Stimulated activated CD8-positive, alpha-beta memory T cell treated with anti-CD3 and anti-CD28 coated beads, Interleukin-4, amount 100 ng/mL, for 48 hours (primary cell): Measurements from ENCODE around the gene CC2D2B.
"Not testable (repeated sequence)": the region's sequence is repeated elsewhere in the genome, so short reads cannot be mapped to it uniquely, and the experiment has no call there.

Source experiments
- DNase-seq: peaks from one replicate; pipeline ENCODE4 v3.0.0-alpha.2; 2020

CC2D2B gene

DNA sequence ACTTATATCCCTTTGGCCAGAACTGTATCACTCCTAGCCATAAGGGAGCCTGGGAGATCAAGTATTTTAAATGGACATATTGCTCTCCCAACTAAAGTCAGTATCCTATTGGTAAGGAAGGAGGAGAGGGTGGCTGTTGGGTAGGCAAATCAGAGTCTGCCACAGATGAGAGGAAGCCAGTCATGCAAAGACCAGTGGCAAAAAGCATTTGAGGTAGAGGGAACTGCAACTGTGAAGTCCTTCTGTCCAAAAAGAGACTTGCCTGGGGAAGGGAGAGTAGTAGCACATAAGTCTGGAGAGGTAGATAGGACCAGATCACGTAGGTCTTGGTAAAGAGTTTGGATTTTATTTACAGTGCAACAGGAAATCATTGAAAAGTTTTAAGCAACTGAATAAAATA is 126.8 kb downstream of the CC2D2B start:
- no peak for DNase-seq

DNA sequence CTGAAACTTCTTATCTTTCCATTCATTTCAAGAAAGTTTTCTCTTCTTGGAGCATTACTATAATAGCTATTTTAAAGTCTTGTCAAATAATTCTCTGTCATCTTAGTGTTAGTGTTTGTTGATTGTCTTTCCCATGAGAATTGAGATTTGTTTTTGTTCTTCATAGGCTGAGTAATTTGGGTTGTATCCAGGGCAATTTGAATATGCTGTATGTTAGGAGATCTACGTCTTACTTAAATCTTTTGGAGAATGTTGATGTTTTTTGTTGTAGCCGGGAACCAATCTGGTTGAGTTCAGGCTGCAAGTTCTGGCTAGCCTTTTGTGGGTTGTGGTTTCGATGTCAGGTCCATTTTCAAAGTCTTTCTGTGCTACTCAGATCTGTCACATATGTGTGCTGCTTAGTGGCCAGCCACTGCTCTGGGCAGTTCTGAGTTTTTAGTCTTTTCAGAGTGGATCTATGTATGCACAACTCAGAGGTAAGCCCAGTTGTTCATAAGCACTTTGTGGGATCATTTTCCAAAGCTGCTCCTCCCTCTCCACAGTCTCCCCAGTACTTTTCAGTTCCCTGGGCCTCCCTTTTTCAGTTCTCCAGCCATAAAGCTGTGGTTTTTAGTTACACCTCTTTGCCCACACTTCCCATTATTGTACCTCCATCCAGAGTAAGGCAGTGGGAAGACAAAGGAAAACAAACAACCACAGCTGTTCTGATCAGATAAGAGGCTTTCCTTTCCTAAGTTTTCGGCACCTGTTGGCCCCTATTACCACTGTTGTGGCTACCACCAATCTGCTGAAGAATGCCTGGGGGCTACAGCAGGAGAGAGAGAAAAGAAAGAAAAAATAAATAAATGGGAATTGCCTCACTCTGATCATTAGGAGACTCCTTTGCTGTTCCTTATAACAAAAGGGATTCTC is 131.0 kb downstream of the CC2D2B start:
- DNase-seq: no peak

DNA sequence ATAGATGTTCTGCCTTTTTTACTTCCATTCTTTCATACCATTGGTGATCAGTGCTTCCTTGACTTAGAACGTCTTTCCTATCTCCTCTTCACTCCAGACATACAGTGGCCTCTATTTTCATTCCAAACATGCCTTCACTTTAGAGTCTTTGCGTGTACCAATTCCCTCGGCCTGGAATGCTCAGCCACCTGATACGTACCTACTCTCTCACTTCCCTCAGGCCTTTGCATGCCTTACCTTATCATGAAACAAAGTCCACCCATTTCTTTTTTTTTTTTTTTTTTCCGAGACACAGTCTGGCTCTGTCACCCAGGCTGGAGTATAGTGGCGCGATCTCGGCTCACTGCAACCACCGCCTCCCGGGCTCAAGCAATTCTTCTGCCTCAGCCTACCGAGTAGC is 133.4 kb downstream of the CC2D2B start:
- DNase-seq: no peak

DNA sequence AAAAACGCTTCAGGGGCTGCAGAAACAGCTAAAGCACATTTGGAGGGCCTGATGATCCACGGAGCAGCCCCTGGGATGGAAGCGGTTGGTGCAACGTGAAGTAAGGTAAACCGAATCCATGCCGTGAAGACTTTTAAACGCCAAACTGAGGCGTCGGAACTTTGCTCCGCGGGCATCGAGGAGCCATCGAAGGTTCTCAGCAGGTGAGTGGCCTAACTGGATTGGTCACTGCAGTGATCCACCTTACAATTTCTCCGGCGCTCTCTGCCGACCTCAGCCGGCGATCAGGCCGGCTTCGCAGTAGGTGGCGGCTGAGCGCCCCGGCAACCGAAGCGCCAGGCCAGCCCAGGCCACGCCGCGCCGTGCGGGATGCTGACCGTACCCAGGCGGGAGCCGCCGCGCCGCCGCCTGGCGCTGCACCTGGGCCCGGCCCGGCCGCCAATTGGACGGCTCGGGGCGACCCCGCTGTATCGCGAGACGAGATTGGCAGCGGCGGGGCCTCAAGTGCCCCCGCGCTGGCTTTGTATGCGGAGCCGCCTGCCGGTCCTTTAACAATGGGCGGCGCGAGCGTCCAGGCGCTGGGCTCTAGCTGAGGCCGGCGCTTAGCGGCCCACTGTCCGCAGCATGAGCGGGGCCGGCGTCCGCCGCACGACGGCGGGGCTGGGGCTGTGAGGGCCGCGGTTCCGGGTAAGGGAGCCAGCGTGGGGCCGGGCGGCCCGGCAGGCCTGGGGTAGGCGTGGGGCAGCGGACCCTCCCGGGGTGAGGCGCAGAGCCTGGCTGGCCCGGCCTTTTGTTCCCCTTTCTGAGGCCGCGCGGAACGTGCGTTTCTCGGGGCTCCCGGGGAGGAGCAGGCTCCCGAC is 135.5 kb downstream of the CC2D2B start, which contains the start of gene CCNJ:
CCNJ (plus strand) TSS at position 551 of the 860 bp plus-strand sequence. CDS start 811 bp downstream, outside the sequence.
- peak; percentile 84 for DNase-seq

DNA sequence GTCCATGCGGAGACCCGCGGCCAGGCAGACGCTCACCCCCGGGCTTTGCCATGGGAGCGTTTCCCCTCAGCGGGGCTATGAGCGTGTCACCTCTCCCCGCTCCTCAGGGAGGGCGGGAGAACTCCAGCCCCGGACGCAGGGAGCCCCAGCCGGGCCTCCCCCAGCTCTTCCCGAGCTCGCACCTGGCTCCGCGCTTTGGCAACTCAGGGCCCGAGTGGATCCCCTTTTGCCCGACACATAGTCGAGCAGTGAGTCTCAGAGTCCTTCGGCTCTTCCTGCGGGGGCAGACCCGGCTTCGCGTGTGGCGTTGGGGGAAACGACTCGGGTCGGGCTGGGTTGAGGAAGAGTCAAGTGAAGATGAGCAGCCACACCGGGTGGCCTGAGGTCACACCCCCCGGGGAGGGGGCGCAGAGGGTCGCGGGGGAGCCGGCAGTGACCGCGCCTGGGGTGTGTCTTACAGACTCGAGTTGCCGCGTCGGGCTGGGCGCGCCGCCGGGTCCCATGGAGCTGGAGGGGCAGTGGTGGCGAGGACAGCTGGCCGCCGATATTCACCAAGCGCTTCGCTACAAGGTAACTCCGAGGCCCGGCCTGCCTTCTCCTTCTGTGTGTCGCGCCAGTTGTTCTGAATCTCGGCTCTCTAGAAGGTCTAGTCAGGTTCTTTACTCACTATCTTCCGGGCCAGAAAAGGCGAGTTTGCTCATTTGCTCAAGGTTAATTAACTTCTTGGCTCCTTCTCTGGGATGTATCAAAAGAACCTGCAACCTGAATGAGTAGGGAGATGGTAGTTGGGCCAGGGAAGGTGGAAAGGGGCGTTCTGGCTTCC is 136.3 kb downstream of the CC2D2B start:
- DNase-seq: peak; percentile 62

DNA sequence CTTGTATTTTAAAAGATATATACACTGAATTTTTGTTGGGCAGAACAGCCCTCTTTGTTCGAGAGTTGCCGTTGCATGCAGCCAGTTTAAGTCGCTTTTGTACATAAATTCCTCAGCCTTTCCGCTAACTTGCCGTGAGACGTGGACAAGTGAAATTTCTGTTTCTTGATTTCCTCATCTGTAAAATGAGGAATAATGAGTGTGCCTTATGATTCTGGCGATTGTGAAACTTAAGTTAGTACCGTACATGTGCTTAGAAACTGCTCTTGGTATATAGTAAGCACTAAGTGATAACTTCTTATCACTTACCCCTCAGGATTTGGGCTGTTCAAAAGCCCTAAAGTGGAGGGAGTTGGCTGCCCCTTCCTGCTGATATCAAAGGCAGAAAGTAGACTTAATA is 137.0 kb downstream of the CC2D2B start:
- DNase-seq: no peak

DNA sequence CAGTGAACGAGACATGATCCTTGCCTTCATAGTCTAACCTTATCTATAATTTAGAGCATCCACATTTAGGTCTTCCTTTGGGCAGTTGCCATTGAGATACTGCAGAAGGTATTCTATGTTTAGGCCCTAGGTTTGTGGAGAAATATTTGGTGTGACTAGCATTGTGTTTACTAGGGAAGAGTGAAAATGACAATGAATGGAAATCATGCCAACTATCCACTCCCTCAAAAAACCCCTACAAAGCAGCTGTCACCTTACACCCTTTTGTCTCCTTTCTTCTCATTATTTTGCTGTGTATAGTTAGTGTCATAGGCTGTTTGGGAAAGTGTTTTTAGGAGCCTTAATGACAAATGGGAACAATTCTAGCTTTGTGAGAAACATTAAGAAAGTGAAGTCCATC is 138.8 kb downstream of the CC2D2B start:
- no peak for DNase-seq

DNA sequence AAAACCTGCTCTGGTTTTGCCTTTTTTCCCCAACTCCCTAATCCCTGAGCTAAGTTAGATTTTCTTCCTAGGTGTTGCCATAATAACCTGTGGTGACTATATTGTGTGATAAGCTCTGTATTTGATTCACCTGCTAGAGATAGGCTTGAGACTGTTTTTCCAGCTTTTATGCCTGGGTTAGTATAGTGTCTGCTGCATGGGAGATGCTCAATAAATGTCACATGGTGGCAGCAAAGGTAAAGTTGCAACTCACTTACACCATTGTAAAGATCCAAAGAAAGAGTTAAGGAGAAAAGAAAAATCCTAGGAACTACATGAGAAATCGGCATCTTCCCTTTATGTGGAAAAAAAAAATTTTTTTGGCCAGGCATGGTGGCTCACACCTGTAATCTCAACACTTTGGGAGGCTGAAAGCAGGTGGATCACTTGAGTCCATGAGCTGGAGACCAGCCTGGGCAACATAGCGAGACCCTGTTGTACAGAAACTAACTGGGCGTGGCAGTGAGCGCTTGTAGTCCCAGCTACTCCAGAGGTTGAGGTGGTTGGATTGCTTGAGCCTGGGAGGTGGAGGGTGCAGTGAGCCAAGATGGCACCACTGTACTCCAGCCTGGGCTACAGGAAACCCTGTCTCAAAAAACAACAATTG is 139.4 kb downstream of the CC2D2B start:
- DNase-seq: no peak

DNA sequence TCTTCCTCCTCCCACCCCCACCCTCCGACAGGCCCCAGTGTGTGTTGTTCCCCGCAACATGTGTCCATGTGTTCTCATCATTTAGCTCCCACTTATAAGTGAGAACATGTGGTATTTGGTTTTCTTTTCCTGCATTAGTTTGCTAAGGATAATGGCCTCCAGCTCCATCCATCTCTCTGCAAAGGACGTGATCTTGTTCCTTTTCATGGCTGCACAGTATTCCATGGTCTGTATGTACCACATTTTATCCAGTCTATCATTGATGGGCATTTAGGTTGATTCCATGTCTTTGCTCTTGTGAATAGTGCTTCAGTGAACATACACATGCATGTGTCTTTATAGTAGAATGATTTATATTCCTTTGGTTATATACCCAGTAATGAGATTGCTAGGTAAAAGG is 140.2 kb downstream of the CC2D2B start:
- DNase-seq: not testable (repeated sequence)

DNA sequence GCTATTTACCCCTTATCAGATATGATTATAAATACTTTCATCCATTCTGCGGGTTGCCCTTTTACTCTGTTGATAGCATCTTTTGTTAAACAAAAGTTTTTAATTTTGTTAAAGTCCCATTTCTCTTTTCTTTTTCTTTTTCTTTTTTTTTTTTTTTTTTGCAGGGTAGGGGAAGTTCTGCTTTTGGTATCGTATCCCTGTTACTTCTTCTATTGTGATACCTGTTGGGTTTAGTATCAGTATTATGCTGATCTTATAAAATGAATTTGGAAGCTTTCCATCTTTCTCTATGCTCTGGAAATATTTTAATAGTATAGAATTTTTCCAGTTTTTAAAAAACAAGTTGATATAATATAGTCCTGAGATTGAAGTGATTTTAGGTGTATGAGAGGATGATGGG is 141.6 kb downstream of the CC2D2B start:
- no peak for DNase-seq

DNA sequence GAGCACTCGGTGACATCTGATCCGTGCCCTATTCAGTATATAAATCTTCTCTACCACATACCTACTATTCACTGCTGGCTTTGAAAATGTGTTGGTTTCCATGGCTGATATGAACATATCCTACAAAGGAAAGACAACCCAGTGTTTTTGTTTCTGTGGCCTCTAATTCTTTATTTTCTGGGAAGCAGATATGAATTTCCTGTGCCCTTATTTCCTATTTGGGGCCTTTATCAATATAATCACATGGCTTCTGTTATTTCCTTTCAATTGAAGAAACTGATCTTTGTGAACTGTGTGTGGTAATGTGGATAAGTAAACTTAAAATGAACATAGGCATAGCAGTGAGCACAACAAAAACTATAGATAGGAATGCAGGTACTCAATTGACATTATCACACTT is 146.2 kb downstream of the CC2D2B start:
- DNase-seq: no peak

DNA sequence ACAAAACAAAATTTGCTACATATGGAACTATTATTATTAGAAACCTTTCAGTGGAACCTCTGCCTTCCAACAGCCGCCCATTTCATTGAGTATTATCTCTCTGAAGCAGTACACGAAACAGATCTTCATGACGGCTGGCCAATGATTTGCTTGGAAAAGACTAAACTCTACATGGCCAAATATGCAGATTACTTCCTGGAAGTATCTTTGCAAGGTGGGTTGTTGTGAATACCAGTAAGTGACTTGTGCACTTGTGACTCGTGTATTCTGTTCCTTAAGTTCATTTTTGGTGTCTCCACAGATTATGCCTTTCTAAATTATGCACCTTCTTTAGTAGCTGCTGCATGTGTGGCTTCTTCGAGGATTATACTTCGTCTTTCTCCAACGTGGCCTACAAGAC is 149.0 kb downstream of the CC2D2B start:
- no peak for DNase-seq

DNA sequence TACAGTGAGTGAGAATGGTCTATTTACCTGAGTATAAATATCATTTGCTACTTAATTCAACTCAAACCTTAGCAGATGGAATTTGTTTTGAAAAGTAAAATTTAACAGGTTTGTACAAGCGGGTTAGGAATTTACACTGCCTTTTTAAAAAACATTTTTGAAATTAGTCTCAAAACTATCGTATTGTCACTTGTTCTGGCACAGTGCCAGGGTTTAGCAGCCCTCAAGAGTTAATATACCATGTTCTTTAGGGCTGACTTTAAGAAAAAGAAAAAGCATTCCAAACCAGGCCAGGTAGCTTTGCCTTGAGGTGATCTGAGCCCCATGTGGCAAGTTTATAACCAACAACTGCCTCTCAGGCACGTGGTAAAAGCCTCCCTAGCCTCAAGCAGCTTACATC is 153.5 kb downstream of the CC2D2B start:
- no peak for DNase-seq

DNA sequence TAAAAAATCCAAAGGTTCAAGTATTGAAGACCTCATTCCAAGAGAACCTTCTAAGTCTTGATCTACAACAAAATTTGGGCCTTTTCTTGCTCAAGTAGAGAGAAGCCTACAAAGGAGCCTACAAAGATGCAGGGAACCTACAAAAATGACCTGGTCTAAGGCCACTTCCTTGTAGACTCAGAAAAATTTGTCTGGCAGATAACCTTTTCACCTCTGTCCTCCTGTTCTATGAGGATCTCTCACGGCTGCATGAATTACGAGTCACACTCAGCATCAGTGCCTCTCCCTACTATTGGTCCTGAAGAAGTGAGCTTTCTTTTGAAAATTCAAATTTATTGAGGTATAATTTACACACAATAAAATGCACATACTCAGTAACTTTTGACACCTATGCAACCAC is 164.9 kb downstream of the CC2D2B start:
- DNase-seq: no peak

DNA sequence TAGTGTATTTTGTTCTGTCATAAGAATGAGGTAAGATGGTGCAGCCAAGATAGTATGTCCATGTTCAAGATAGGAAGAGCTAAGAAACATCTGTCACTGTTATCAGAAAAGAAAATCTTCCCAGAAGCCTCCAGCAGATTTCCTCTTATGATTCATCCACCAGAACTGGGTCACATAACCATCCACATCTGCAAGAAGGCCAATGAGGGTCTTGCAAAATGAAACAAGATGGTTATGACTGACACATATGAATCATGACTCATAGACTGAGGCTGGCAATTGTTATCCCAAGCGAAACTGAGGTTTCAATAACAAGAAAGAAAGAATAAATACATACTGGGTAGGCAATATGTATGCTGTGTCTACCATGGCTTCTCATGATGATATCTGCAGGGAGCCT is 165.9 kb downstream of the CC2D2B start:
- no peak for DNase-seq

DNA sequence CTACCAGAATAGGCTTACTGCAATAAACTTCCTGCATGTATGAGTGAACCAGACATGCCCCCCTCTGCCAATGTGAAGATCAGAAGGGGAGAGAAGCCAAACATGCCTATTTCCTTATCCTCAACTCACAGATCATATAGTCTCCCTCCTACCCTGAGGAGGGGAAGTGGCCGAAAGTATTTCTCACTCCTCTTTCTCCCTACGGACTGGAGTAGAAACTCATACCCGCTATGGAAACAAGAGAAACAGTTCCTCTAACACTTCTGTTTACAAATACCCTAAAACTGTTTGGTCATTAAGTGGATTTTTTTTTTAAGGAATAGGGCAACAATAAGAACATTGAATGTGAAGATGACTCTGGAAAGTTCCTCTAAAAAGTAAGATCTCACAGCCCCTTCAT is 167.0 kb downstream of the CC2D2B start:
- DNase-seq: no peak

DNA sequence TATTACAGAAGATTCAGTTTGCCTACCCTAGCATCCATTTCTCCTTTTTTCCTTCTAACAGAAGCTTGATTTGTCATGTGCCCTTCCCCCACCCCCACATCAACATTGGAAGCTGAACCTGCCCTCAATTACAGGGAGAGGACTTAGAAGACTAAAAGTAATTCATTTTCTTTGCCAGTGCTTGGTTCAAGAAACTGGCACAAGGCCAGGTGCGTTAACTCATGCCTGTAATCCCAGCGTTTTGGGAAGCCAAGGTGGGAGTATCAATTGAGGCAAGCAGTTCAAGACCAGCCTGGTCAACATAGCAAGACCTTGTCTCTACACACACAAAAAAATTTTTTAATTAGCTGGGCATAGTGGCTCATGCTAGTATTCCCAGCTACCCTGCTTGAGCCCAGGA is 168.2 kb downstream of the CC2D2B start:
- no peak for DNase-seq

DNA sequence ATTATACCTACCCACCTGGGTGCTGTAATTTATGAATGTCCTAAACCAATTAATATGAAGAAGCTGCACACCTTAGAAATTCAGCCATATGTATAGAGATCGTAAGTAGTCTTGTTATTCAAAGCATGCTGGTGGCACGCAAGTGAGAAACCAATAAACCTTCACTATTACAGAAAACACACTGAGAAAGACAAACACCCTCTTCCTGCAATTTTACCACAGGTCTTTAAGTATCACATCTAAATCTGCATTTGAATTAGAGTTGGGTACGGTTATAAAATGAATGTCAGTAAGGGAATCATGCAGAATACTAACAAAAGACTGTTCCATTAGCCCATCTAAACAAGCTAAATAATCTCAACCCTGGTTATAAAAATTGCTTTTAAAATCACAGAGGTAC is 169.4 kb downstream of the CC2D2B start:
- DNase-seq: no peak

DNA sequence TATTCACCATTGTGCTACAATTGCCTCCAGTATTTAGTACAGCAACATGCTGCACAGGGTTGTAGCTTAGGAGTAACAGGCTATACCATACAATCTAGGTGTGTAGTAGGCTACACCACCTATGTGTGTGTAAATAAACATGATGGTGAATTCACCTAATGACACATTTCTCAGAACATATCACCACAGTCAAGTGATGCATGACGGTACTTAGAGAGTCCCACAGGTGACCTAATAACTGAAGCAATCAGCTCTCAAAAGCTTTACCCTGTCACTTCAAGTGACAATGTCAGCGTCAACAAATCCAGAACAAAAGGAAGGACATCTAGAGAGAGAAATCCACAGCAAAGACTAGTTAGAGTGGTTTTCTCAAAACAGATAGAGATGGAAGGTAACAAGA is 174.4 kb downstream of the CC2D2B start:
- DNase-seq: no peak
